ENCODE measurements around the gene TEFM.
"Not testable (repeated sequence)": the region's sequence is repeated elsewhere in the genome, so short reads cannot be mapped to it uniquely, and the experiment has no call there.

TEFM gene

GRCh38 chr17:30920683-30921543, 14.9 kb upstream of the TEFM start:
- no peak for DNase-seq

GRCh38 chr17:30920282-30920681, 14.2 kb upstream of the TEFM start:
- no peak for DNase-seq

- no peak for DNase-seq
Measured at GRCh38 chr17:30917050-30917449, 11.0 kb upstream of the TEFM start.

GRCh38 chr17:30915833-30916611, 10.0 kb upstream of the TEFM start:
- DNase-seq, result no peak

GRCh38 chr17:30913955-30914354, 7.9 kb upstream of the TEFM start:
- no peak for DNase-seq

GRCh38 chr17:30910151-30910550, 4.1 kb upstream of the TEFM start:
- not testable (repeated sequence) for DNase-seq

GRCh38 chr17:30908717-30909420, 2.8 kb upstream of the TEFM start:
- no peak for DNase-seq

GRCh38 chr17:30905742-30906100, 317 bp downstream of the TEFM start:
- DNase-seq, result no peak

- DNase-seq, result no peak
Measured at GRCh38 chr17:30897311-30897710, 8.7 kb downstream of the TEFM start.

GRCh38 chr17:30894236-30894635, 11.8 kb downstream of the TEFM start:
- DNase-seq, result no peak

GRCh38 chr17:30886187-30886586, 19.9 kb downstream of the TEFM start:
- DNase-seq, result no peak

- DNase-seq, result no peak
Measured at GRCh38 chr17:30869005-30869404, 37.0 kb downstream of the TEFM start.

- no peak for DNase-seq
Measured at GRCh38 chr17:30864636-30865035, 41.4 kb downstream of the TEFM start.

- no peak for DNase-seq
Measured at GRCh38 chr17:30858556-30859250, 47.3 kb downstream of the TEFM start.

- no peak for DNase-seq
Measured at GRCh38 chr17:30854146-30854545, 51.9 kb downstream of the TEFM start.

All from effector CD8-positive, alpha-beta T cell (primary cell).